Ammon's horn (tissue), 1 donor: Measurements from ENCODE around the gene TSHB.

Experiments used
- DNase-seq: peaks from one replicate; pipeline ENCODE4 v3.0.0-alpha.2; 2016; ENCODE audit warnings: low spot score

TSHB gene

GRCh38 chr1:115060501-115060900 is 30.9 kb downstream of the TSHB start:
- DNase-seq: no peak

GRCh38 chr1:115062542-115063004 is 32.9 kb downstream of the TSHB start:
- DNase-seq: no peak

- no peak for DNase-seq
Measured at GRCh38 chr1:115063228-115063901, 33.7 kb downstream of the TSHB start.

- DNase-seq: no peak
Measured at GRCh38 chr1:115064461-115064860, 34.8 kb downstream of the TSHB start.

GRCh38 chr1:115065021-115065420 is 35.4 kb downstream of the TSHB start:
- DNase-seq: no peak

- DNase-seq: no peak
Measured at GRCh38 chr1:115067161-115067859, 37.7 kb downstream of the TSHB start.

GRCh38 chr1:115068826-115069585 is 39.4 kb downstream of the TSHB start:
- no peak for DNase-seq

GRCh38 chr1:115069659-115070308 is 40.2 kb downstream of the TSHB start:
- no peak for DNase-seq

GRCh38 chr1:115071012-115071664 is 41.5 kb downstream of the TSHB start:
- DNase-seq: no peak

- no peak for DNase-seq
Measured at GRCh38 chr1:115073298-115074087, 43.9 kb downstream of the TSHB start.

- no peak for DNase-seq
Measured at GRCh38 chr1:115074839-115075534, 45.4 kb downstream of the TSHB start.

- DNase-seq: no peak
Measured at GRCh38 chr1:115076384-115076915, 46.8 kb downstream of the TSHB start.

GRCh38 chr1:115077286-115077983 is 47.8 kb downstream of the TSHB start:
- DNase-seq: no peak

GRCh38 chr1:115077984-115078330 is 48.3 kb downstream of the TSHB start:
- DNase-seq: no peak

GRCh38 chr1:115078708-115079107 is 49.1 kb downstream of the TSHB start:
- DNase-seq: no peak

- no peak for DNase-seq
Measured at GRCh38 chr1:115082949-115083348, 53.3 kb downstream of the TSHB start.
